Thoracic aorta (tissue), 2 donors: ENCODE results near the gene RNF212B. TPM values are rescaled to one million over a fixed set of nuclear protein-coding genes. Genes with fewer than 3 reads are reported as not detected.
"Not testable (repeated sequence)": the region's sequence is repeated elsewhere in the genome, so short reads cannot be mapped to it uniquely, and the experiment has no call there.

ENCODE experiments used
- ATAC-seq: fragments of 150-250 bp; one replicate; pipeline ENCODE4 v1.8.0; 2017; ENCODE audit warnings: low read depth; ENCODE audit not compliant: insufficient number of reproducible peaks, low FRiP score
- DNase-seq: peaks from one replicate; pipeline ENCODE4 v3.0.0-alpha.2; 2020; ENCODE audit warnings: low spot score
- H3K27ac ChIP-seq, 2 donors: fragments of 200-600 bp; sonication (generic); 1 replicate in 1 of 2; 2 replicates in 1 of 2; pipeline ENCODE4 v1.5.1; 2016; ENCODE audit warnings: mild to moderate bottlenecking in 2 of 2, moderate library complexity in 2 of 2
- H3K27me3 ChIP-seq: fragments of 200-600 bp; sonication (generic); replicated peaks from 2 replicates; pipeline ENCODE4 v1.6.0; 2016; ENCODE audit warnings: mild to moderate bottlenecking; ENCODE audit not compliant: insufficient read depth
- H3K36me3 ChIP-seq: fragments of 200-600 bp; sonication (generic); one replicate; pipeline ENCODE4 v1.5.1; 2016
- H3K4me1 ChIP-seq, 2 donors: fragments of 200-600 bp; sonication (generic); 1 replicate in 1 of 2; 2 replicates in 1 of 2; pipeline versions ENCODE4 v1.5.1 to v1.6.0; 2016; ENCODE audit warnings: low read depth in 2 of 2, mild to moderate bottlenecking in 1 of 2; ENCODE audit not compliant: control insufficient read depth in 1 of 2
- H3K4me3 ChIP-seq: fragments of 200-600 bp; sonication (generic); 2 replicates; pipeline ENCODE4 v1.5.1; 2016; ENCODE audit warnings: mild to moderate bottlenecking
- H3K9me3 ChIP-seq: fragments of 200-600 bp; sonication (generic); 2 replicates; pipeline ENCODE4 v1.5.1; 2016
- CTCF ChIP-seq: fragments of 200-600 bp; sonication (generic); IDR thresholded peaks from one replicate; pipeline ENCODE4 v1.5.1; 2019; ENCODE audit warnings: antibody characterized with exemption
- total RNA-seq, 2 donors: library from RNA; depleted of rRNA; stranded (reverse); fragments of >200 nt; gene quantifications; one replicate each; pipeline versions ENCODE4 v1.1.0 to v1.2.3, GENCODE V29; 2016

Gene RNF212B
- total RNA-seq, 2 donors from 2014 or later: not detected

DNA sequence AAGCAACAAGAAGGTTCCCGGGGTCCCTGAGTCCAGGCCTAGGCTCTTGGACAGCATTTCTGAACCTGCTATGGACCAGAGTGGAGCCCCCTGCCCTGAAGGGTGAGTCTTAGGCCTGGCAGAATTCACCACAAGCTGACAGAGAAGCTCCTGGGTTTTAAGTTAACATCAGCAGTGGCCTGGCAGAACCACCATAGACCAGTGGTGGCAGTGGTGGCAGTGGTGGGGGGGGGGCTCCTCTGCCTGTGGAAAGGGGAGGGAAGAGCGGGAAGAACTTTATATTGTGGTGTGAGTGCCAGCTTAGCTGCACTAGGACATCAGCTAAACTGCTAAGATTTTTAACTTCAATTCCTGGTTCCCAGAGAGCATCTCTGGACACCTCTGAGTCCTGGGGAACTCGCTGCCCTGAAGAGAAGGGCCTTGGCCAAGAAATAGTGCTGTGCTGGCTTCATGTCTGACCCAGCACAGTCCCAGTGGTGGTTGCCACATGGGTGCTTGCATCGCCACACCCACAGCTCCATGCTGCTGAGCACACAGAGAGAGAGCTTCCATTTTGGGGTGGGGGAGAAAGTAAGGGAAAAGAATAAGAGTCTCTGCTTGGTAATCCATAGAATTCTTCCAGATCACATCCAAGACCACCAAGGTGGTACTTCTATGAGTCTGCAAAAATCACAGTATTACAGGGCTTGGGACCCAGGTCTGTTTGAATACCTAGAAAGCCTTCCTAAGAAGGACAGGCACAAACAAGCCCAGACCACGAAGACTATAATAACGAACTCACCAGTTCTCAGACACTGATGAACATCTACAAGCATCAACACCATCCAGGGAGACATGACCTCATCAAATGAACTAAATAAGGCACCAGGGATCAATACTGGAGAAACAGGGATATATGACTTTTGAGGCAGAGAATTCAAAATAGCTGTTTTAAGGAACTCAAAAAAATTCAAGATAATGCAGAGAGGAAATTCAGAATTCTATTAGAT is 20.4 kb upstream of the RNF212B start:
- Histone ChIP-seq H3K36me3 (no peaks in the 10 kb centered on the region), H3K4me1 (no peaks in the 10 kb centered on the region), H3K27ac (no peak overlapping the region), H3K9me3 (peaks cover 3% of the 10 kb centered on the region), H3K27me3 (no peaks in the 10 kb centered on the region), H3K4me3 (no peak overlapping the region)
- DNase-seq (no peak), ATAC-seq (no peak)
- TF ChIP-seq CTCF: no peak

GRCh38 chr14:23219075-23219474 is 18.7 kb upstream of the RNF212B start:
- peaks cover 3% of the 10 kb centered on the region for H3K9me3 ChIP-seq
- no peak overlapping the region for H3K27ac ChIP-seq
- no peak overlapping the region for H3K4me3 ChIP-seq
- no peaks in the 10 kb centered on the region for H3K4me1 ChIP-seq
- no peak for DNase-seq
- no peaks in the 10 kb centered on the region for H3K36me3 ChIP-seq
- ATAC-seq: no peak
- H3K27me3 ChIP-seq: no peaks in the 10 kb centered on the region
- TF ChIP-seq CTCF: no peak

DNA sequence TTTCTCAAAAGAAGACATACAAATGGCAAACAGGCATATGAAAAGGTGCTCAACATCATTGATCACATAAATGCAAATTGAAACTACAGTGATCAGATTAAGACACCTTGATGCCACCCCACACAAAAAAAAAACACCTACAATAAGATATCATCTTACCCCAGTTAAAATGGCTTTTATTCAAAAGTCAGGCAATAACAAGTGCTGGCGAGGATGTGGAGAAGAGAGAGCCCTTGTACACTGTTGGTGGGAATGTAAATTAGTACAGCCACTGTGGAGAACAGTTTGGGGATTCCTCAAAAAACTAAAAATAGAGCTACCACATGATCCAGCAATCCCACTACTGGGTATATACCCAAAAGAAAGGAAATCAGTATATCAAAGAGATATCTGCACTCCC is 12.8 kb upstream of the RNF212B start:
- not testable (repeated sequence) for DNase-seq, ATAC-seq, H3K36me3 ChIP-seq, H3K27me3 ChIP-seq, H3K4me1 ChIP-seq, H3K9me3 ChIP-seq, H3K4me3 ChIP-seq, H3K27ac ChIP-seq

DNA sequence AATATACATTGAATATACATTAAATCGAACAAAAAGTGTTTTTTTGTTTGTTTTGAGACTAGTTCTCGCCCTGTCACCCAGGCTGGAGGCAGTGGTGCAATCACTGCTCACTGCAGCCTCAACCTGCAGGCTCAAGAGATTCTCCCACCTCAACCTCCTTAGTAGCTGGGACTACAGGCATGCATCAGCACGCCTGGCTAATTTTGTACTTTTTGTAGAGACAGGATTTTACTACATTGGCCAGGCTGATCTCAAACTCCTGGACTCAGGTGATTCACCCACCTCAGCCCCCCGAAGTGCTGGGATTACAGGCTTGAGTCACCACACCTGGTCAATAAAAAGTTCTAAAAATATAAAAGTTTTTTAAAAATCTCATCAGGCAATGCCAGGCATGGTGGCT is 10.2 kb upstream of the RNF212B start:
- ATAC-seq: no peak
- H3K27me3 ChIP-seq: no peaks in the 10 kb centered on the region
- no peaks in the 10 kb centered on the region for H3K9me3 ChIP-seq
- no peak for DNase-seq
- H3K36me3 ChIP-seq: no peaks in the 10 kb centered on the region
- no peak for TF ChIP-seq CTCF
- no peaks in the 10 kb centered on the region for H3K4me1 ChIP-seq
- no peak overlapping the region for H3K4me3 ChIP-seq
- H3K27ac ChIP-seq: no peak overlapping the region

- H3K4me3 ChIP-seq: no peak overlapping the region
- DNase-seq (no peak), ATAC-seq (no peak)
- no peak for TF ChIP-seq CTCF
- no peaks in the 10 kb centered on the region for H3K9me3 ChIP-seq
- H3K27me3 ChIP-seq: no peaks in the 10 kb centered on the region
- no peak overlapping the region for H3K27ac ChIP-seq
- H3K36me3 ChIP-seq: no peaks in the 10 kb centered on the region
- no peaks in the 10 kb centered on the region for H3K4me1 ChIP-seq
Observed at GRCh38 chr14:23228812-23229211, 8.9 kb upstream of the RNF212B start.

GRCh38 chr14:23232241-23232808 is 5.4 kb upstream of the RNF212B start:
- DNase-seq, H3K27ac ChIP-seq, ATAC-seq, H3K4me1 ChIP-seq, H3K36me3 ChIP-seq, H3K9me3 ChIP-seq, H3K27me3 ChIP-seq, H3K4me3 ChIP-seq: not testable (repeated sequence)
